Mesothelial cell of epicardium (in vitro differentiated cells): ENCODE data around the gene PRDM16. TPM values are rescaled to one million over a fixed set of nuclear protein-coding genes. Genes with fewer than 3 reads are reported as not detected.

Source experiments
- DNase-seq, 2 experiments: peaks; one replicate each; pipeline ENCODE4 v3.0.0; 2021; ENCODE audit warnings: low spot score in 2 of 2; ENCODE audit not compliant: unreplicated experiment in 2 of 2
- H3K27ac Mint-ChIP-seq: 2 replicates; pipeline ENCODE4 v1.8.0; 2021; ENCODE audit warnings: mixed read lengths
- H3K27me3 Mint-ChIP-seq: 2 replicates; pipeline ENCODE4 v1.8.0; 2021; ENCODE audit warnings: low read depth, mixed read lengths
- H3K36me3 Mint-ChIP-seq: 2 replicates; pipeline ENCODE4 v1.8.0; 2021; ENCODE audit warnings: mixed read lengths
- H3K4me1 Mint-ChIP-seq: 2 replicates; pipeline ENCODE4 v1.8.0; 2021; ENCODE audit warnings: mixed read lengths
- H3K4me3 Mint-ChIP-seq: 2 replicates; pipeline ENCODE4 v1.8.0; 2021; ENCODE audit warnings: mild to moderate bottlenecking, moderate library complexity, mixed read lengths
- H3K9me3 Mint-ChIP-seq: 2 replicates; pipeline ENCODE4 v1.8.0; 2021; ENCODE audit warnings: mixed read lengths
- total RNA-seq: library from RNA; stranded (reverse); gene quantifications from 3 replicates; pipeline ENCODE4 v1.2.1, GENCODE V29; 2021
- TF ChIP-seq, protein P1 (sequence below): fragments of 200-600 bp; sonication (generic); IDR thresholded peaks from one replicate; pipeline ENCODE4 v1.5.0; 2021; ENCODE audit warnings: antibody characterized with exemption; ENCODE audit not compliant: unreplicated experiment

PRDM16 gene
- total RNA-seq, 1 donor from 2014 or later: 1.4 TPM

- TF ChIP-seq, protein P1, sequence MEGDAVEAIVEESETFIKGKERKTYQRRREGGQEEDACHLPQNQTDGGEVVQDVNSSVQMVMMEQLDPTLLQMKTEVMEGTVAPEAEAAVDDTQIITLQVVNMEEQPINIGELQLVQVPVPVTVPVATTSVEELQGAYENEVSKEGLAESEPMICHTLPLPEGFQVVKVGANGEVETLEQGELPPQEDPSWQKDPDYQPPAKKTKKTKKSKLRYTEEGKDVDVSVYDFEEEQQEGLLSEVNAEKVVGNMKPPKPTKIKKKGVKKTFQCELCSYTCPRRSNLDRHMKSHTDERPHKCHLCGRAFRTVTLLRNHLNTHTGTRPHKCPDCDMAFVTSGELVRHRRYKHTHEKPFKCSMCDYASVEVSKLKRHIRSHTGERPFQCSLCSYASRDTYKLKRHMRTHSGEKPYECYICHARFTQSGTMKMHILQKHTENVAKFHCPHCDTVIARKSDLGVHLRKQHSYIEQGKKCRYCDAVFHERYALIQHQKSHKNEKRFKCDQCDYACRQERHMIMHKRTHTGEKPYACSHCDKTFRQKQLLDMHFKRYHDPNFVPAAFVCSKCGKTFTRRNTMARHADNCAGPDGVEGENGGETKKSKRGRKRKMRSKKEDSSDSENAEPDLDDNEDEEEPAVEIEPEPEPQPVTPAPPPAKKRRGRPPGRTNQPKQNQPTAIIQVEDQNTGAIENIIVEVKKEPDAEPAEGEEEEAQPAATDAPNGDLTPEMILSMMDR: no peak
- Mint-ChIP-seq H3K9me3 (no peaks in the 10 kb centered on the region), H3K36me3 (no peaks in the 10 kb centered on the region), H3K27me3 (peaks cover 37% of the 10 kb centered on the region), H3K4me3 (no peak overlapping the region), H3K4me1 (peaks cover 18% of the 10 kb centered on the region), H3K27ac (no peak overlapping the region)
- no peak for DNase-seq
These were observed 72.1 kb downstream of the PRDM16 start for GRCh38 chr1:3141129-3141528.

GRCh38 chr1:3141836-3142235 is 72.8 kb downstream of the PRDM16 start:
- no peak overlapping the region for H3K4me3 Mint-ChIP-seq
- no peaks in the 10 kb centered on the region for H3K9me3 Mint-ChIP-seq
- peaks cover 42% of the 10 kb centered on the region for H3K27me3 Mint-ChIP-seq
- TF ChIP-seq, protein P1: no peak
- no peaks in the 10 kb centered on the region for H3K36me3 Mint-ChIP-seq
- no peak for DNase-seq
- H3K27ac Mint-ChIP-seq: no peak overlapping the region
- peaks cover 18% of the 10 kb centered on the region for H3K4me1 Mint-ChIP-seq

- H3K27me3 Mint-ChIP-seq: peaks cover 39% of the 10 kb centered on the region
- no peak overlapping the region for H3K4me3 Mint-ChIP-seq
- H3K4me1 Mint-ChIP-seq: peaks cover 22% of the 10 kb centered on the region
- H3K27ac Mint-ChIP-seq: no peak overlapping the region
- no peak for DNase-seq
- no peaks in the 10 kb centered on the region for H3K36me3 Mint-ChIP-seq
- H3K9me3 Mint-ChIP-seq: no peaks in the 10 kb centered on the region
- TF ChIP-seq, protein P1: no peak
These were observed 73.2 kb downstream of the PRDM16 start for GRCh38 chr1:3142236-3142635.

GRCh38 chr1:3142751-3143150 is 73.7 kb downstream of the PRDM16 start:
- TF ChIP-seq, protein P1: no peak
- Mint-ChIP-seq H3K4me1 (peaks cover 25% of the 10 kb centered on the region), H3K4me3 (no peak overlapping the region)

GRCh38 chr1:3145532-3146325 is 76.7 kb downstream of the PRDM16 start:
- TF ChIP-seq, protein P1: no peak
- no peak overlapping the region for H3K27ac Mint-ChIP-seq

More at GRCh38 chr1:3142751-3143150, 73.7 kb downstream of the PRDM16 start:
- Mint-ChIP-seq H3K36me3 (no peaks in the 10 kb centered on the region), H3K27ac (no peak overlapping the region), H3K27me3 (peaks cover 37% of the 10 kb centered on the region), H3K9me3 (no peaks in the 10 kb centered on the region)
- no peak for DNase-seq

More at GRCh38 chr1:3145532-3146325, 76.7 kb downstream of the PRDM16 start:
- H3K4me1 Mint-ChIP-seq: peaks cover 12% of the 10 kb centered on the region
- H3K36me3 Mint-ChIP-seq: no peaks in the 10 kb centered on the region
- no peak overlapping the region for H3K4me3 Mint-ChIP-seq
- H3K27me3 Mint-ChIP-seq: peaks cover 20% of the 10 kb centered on the region
- DNase-seq: no peak
- no peaks in the 10 kb centered on the region for H3K9me3 Mint-ChIP-seq
